SK-N-SH (cell line): ENCODE data around the gene C9orf78. TPM values are rescaled to one million over a fixed set of nuclear protein-coding genes. Genes with fewer than 3 reads are reported as not detected.

ENCODE experiments used
- CTCF ChIA-PET: fragments of 300-600, 350-600 bp; formaldehyde crosslinking; extraction: SDS; loops from one replicate; lab custom pipeline; 2021; lab: Yijun Ruan, JAX
- POLR2A ChIA-PET: fragments of 350-600 bp; sonication (Branson Sonifier 250); formaldehyde crosslinking; extraction: SDS; loops from one replicate; lab custom pipeline; 2020; ENCODE audit warnings: antibody characterized with exemption, inconsistent platforms; lab: Yijun Ruan, JAX
- DNase-seq: peaks from one replicate; pipeline ENCODE4 v3.0.0; 2012
- H2AFZ ChIP-seq: fragments of 200-600 bp; sonication (generic); 2 replicates; pipeline ENCODE4 v1.8.1; 2016; ENCODE audit warnings: antibody characterized with exemption, mild to moderate bottlenecking, low read depth
- H3F3A ChIP-seq: fragments of 200-600 bp; sonication (generic); replicated peaks from 2 replicates; pipeline ENCODE3; 2016; ENCODE audit warnings: antibody characterized with exemption, mild to moderate bottlenecking; ENCODE audit not compliant: insufficient read depth
- H3K27ac ChIP-seq, 2 experiments: fragments of 200-500 bp in 1 of 2; fragments of 200-600 bp in 1 of 2; sonication (Bioruptor generic) in 1 of 2; sonication (generic), shearing (Covaris generic) in 1 of 2; 2 replicates each; pipeline versions ENCODE4 v1.5.1 to v1.6.1; 2014 to 2016; ENCODE audit warnings: low read depth in 2 of 2, inconsistent platforms in 1 of 2, low read length in 1 of 2, mild to moderate bottlenecking in 1 of 2, mixed read lengths in 1 of 2
- H3K27me3 ChIP-seq: fragments of 200-600 bp; sonication (generic), shearing (Covaris generic); 2 replicates; pipeline ENCODE4 v1.6.1; 2016; ENCODE audit warnings: mixed run types; ENCODE audit not compliant: insufficient read depth
- H3K36me3 ChIP-seq, 2 experiments: fragments of 200-500 bp in 1 of 2; fragments of 200-600 bp in 1 of 2; sonication (Bioruptor generic) in 1 of 2; sonication (generic) in 1 of 2; replicated peaks in 1 of 2; 2 replicates each; pipeline versions ENCODE3 to v1.5.1; 2014 to 2016; ENCODE audit warnings: low read length in 1 of 2, mild to moderate bottlenecking in 1 of 2; ENCODE audit not compliant: insufficient read depth in 2 of 2, control insufficient read depth in 1 of 2
- H3K4me1 ChIP-seq, 2 experiments: fragments of 200-500 bp in 1 of 2; fragments of 200-600 bp in 1 of 2; sonication (Bioruptor generic) in 1 of 2; sonication (generic), shearing (Covaris generic) in 1 of 2; 2 replicates each; pipeline versions ENCODE4 v1.5.1 to v1.6.1; 2014 to 2016; ENCODE audit warnings: low read depth in 1 of 2, low read length in 1 of 2, mixed run types in 1 of 2; ENCODE audit not compliant: insufficient read depth in 2 of 2, control insufficient read depth in 1 of 2
- H3K4me2 ChIP-seq: fragments of 200-600 bp; sonication (generic), shearing (Covaris generic); 2 replicates; pipeline ENCODE4 v1.6.1; 2017; ENCODE audit warnings: mixed run types
- H3K4me3 ChIP-seq, 2 experiments: fragments of 200-500 bp in 1 of 2; fragments of 200-600 bp in 1 of 2; sonication (Bioruptor generic) in 1 of 2; sonication (generic), shearing (Covaris generic) in 1 of 2; 2 replicates each; pipeline versions ENCODE4 v1.5.1 to v1.8.1; 2014 to 2016; ENCODE audit warnings: low read depth in 2 of 2, inconsistent platforms in 1 of 2, low read length in 1 of 2, mild to moderate bottlenecking in 1 of 2, mixed read lengths in 1 of 2, moderate library complexity in 1 of 2
- H3K79me2 ChIP-seq: fragments of 200-600 bp; sonication (generic); 2 replicates; pipeline ENCODE4 v1.8.1; 2017; ENCODE audit warnings: mild to moderate bottlenecking; ENCODE audit not compliant: insufficient read depth
- H3K9ac ChIP-seq: fragments of 200-600 bp; sonication (generic); 2 replicates; pipeline ENCODE4 v1.6.1; 2017; ENCODE audit warnings: mixed run types
- H3K9me2 ChIP-seq: fragments of 200-600 bp; sonication (generic); 2 replicates; pipeline ENCODE4 v1.6.1; 2017; ENCODE audit warnings: mixed run types
- H3K9me3 ChIP-seq: fragments of 200-600 bp; sonication (generic); 2 replicates; pipeline ENCODE4 v1.6.1; 2017; ENCODE audit warnings: mixed run types, mild to moderate bottlenecking, moderate library complexity
- H4K20me1 ChIP-seq: fragments of 200-600 bp; sonication (generic); 2 replicates; pipeline ENCODE4 v1.6.1; 2017; ENCODE audit warnings: mild to moderate bottlenecking, mixed run types; ENCODE audit not compliant: insufficient read depth
- CHD2 ChIP-seq: fragments of 150-350 bp; IDR thresholded peaks from 2 replicates; pipeline ENCODE4 v1.6.1; 2018; ENCODE audit warnings: low read length; ENCODE audit not compliant: partially characterized antibody
- ELF1 ChIP-seq: IDR thresholded peaks from 2 replicates; pipeline ENCODE4 v1.4.0; 2012
- FOSL2 ChIP-seq: IDR thresholded peaks from 2 replicates; pipeline ENCODE4 v1.4.0; 2012; ENCODE audit warnings: low read depth, mild to moderate bottlenecking, moderate library complexity, borderline replicate concordance
- FOXJ3 ChIP-seq: sonication (generic); formaldehyde crosslinking; IDR thresholded peaks from 2 replicates; pipeline ENCODE4 v1.5.1; 2020; ENCODE audit warnings: mild to moderate bottlenecking, missing genetic modification reagents
- GABPA ChIP-seq: IDR thresholded peaks from 2 replicates; pipeline ENCODE4 v1.4.0; 2012; ENCODE audit warnings: low read depth, mild to moderate bottlenecking
- IRF3 ChIP-seq: fragments of 150-350 bp; IDR thresholded peaks from 2 replicates; pipeline ENCODE4 v1.6.1; 2016; ENCODE audit warnings: mild to moderate bottlenecking, low read depth, low read length
- MAX ChIP-seq: IDR thresholded peaks from 2 replicates; pipeline ENCODE4 v1.4.0; 2012; ENCODE audit warnings: low read depth
- NFIC ChIP-seq: IDR thresholded peaks from 2 replicates; pipeline ENCODE4 v1.4.0; 2012; ENCODE audit warnings: borderline replicate concordance
- PBX3 ChIP-seq: IDR thresholded peaks from 2 replicates; pipeline ENCODE4; 2012
- RCOR1 ChIP-seq: fragments of 150-350 bp; IDR thresholded peaks from 2 replicates; pipeline ENCODE4 v1.6.1; 2017; ENCODE audit warnings: antibody characterized with exemption, low read length
- SMC3 ChIP-seq: IDR thresholded peaks from 2 replicates; pipeline ENCODE4 v1.6.1; 2012; ENCODE audit warnings: low read depth, low read length, improper control_type of control experiment
- TAF1 ChIP-seq: IDR thresholded peaks from 2 replicates; pipeline ENCODE4 v1.6.1; 2012; ENCODE audit warnings: low read depth, mild to moderate bottlenecking, low read length, moderate library complexity, borderline replicate concordance
- TEAD4 ChIP-seq: IDR thresholded peaks from 2 replicates; pipeline ENCODE4 v1.4.0; 2012; ENCODE audit warnings: mild to moderate bottlenecking, borderline replicate concordance; ENCODE audit not compliant: insufficient read depth
- YY1 ChIP-seq: IDR thresholded peaks from 2 replicates; pipeline ENCODE4 v1.4.0; 2012; ENCODE audit warnings: low read depth, mild to moderate bottlenecking
- ZBTB33 ChIP-seq: IDR thresholded peaks from 2 replicates; pipeline ENCODE4 v1.4.0; 2012; ENCODE audit warnings: low read depth, borderline replicate concordance
- WGBS: methylation state at CpG from one replicate; pipeline ENCODE4 v1.1.6; 2017; ENCODE audit warnings: low lambda C conversion rate; 5-methylcytosine and 5-hydroxymethylcytosine counted together
- polyA plus RNA-seq, 3 experiments: library from polyadenylated mRNA; depleted of rRNA; stranded (reverse); fragments of >200 nt; gene quantifications; 2 replicates each; pipeline ENCODE4 v1.2.3, GENCODE V29; 2012

The C9orf78 gene
- polyA plus RNA-seq, 1 of the 3 experiments (the other 2 are of a cell fraction): 59.2 TPM

- Histone ChIP-seq H3F3A (no peaks in the 10 kb centered on the region), H3K27me3 (no peaks in the 10 kb centered on the region), H3K4me3 (no peak overlapping the region), H3K9me2 (no peaks in the 10 kb centered on the region), H2AFZ (no peak overlapping the region), H3K79me2 (no peaks in the 10 kb centered on the region), H3K4me1 (peaks cover 0 to 17% of the 10 kb centered on the region in 2 experiments; a peak in 1 of 4 replicates), H3K27ac (no peak overlapping the region), H4K20me1 (no peaks in the 10 kb centered on the region), H3K9me3 (no peaks in the 10 kb centered on the region), H3K4me2 (no peak overlapping the region), H3K36me3 (peaks cover 0 to 9% of the 10 kb centered on the region in 2 experiments), H3K9ac (no peak overlapping the region)
- no peak for DNase-seq
- TF ChIP-seq MAX: no peak
- no peak for TF ChIP-seq FOXJ3
- no peak for TF ChIP-seq FOSL2
- WGBS: 97% methylated on average over 11 of the region's 11 CpGs
- CTCF ChIA-PET: no interaction called here
- POLR2A ChIA-PET: interaction anchor here (0.6 kb wide), 1 partner anchor 9 kb away, joined by 3 read pairs; no protein-coding TSS in a partner anchor
Observed at GRCh38 chr9:129871046-129871445, 36.0 kb upstream of the C9orf78 start.

GRCh38 chr9:129869585-129870501 lies 34.8 kb upstream of the C9orf78 start:
- WGBS: 91% methylated on average over 6 of the region's 24 CpGs
- POLR2A ChIA-PET: interaction anchor here (0.6 to 0.9 kb wide), 3 partner anchors 7 to 33 kb away, joined by 3 read pairs; no protein-coding TSS in a partner anchor
- CTCF ChIA-PET: interaction anchor here (1.1 to 1.7 kb wide), 2 partner anchors 15 to 237 kb away, joined by 3 to 6 read pairs; no protein-coding TSS in a partner anchor

More at GRCh38 chr9:129869585-129870501, 34.8 kb upstream of the C9orf78 start:
- H3K9ac ChIP-seq: no peak overlapping the region
- H3K36me3 ChIP-seq: peaks cover 0 to 8% of the 10 kb centered on the region in 2 experiments
- TF ChIP-seq ZBTB33 (no peak), RCOR1 (no peak), SMC3 (no peak), TEAD4 (no peak), CHD2 (no peak), NFIC (no peak), TAF1 (no peak), GABPA (no peak), IRF3 (no peak), FOXJ3 (no peak), ELF1 (no peak), YY1 (no peak), PBX3 (no peak)
- no peaks in the 10 kb centered on the region for H3F3A ChIP-seq
- no peak for DNase-seq
- H3K27me3 ChIP-seq: no peaks in the 10 kb centered on the region
- H3K4me3 ChIP-seq: no peak overlapping the region
- H3K27ac ChIP-seq: no peak overlapping the region; a peak in 1 of 4 replicates
- H3K9me3 ChIP-seq: no peaks in the 10 kb centered on the region
- H3K9me2 ChIP-seq: no peaks in the 10 kb centered on the region
- no peak overlapping the region for H3K4me2 ChIP-seq
- no peak overlapping the region for H2AFZ ChIP-seq
- H4K20me1 ChIP-seq: no peaks in the 10 kb centered on the region
- H3K79me2 ChIP-seq: no peaks in the 10 kb centered on the region
- H3K4me1 ChIP-seq: peaks cover 0 to 11% of the 10 kb centered on the region in 2 experiments; a peak in 1 of 4 replicates
